HG02970 (cell line): Measurements from ENCODE around the gene MLST8.

ENCODE experiments used
- ATAC-seq: cut with Tn5 transposase; IDR thresholded peaks from one replicate; pipeline ENCODE4 v1.9.1; 2021; ENCODE audit warnings: mild to moderate bottlenecking, moderate library complexity, moderate number of reproducible peaks; ENCODE audit not compliant: unreplicated experiment, low FRiP score

The MLST8 gene

DNA sequence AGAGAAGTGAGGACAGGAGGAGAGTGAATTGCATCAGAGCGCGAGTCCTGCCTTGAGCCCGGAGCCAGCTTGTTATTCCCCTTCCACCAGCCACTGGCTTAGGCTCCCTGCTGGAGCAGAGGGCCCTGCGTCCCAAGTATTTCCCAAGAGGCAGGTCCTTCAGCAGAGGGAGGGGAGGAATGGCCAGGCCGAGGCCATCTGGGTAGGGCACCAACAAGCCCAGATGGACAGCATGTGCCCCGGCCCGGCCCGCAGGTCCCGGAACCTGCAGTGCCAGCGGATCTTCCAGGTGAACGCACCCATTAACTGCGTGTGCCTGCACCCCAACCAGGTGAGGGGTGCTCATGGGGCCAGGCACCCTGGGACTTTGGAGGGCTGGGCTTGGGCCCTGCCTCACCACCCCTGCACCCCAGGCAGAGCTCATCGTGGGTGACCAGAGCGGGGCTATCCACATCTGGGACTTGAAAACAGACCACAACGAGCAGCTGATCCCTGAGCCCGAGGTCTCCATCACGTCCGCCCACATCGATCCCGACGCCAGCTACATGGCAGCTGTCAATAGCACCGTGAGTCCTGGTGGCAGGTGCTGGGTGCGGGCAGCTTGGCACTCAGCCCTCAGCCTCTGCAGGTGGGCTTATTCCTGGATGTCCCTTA is 1.7 kb downstream of the MLST8 start:
- ATAC-seq, result no peak

DNA sequence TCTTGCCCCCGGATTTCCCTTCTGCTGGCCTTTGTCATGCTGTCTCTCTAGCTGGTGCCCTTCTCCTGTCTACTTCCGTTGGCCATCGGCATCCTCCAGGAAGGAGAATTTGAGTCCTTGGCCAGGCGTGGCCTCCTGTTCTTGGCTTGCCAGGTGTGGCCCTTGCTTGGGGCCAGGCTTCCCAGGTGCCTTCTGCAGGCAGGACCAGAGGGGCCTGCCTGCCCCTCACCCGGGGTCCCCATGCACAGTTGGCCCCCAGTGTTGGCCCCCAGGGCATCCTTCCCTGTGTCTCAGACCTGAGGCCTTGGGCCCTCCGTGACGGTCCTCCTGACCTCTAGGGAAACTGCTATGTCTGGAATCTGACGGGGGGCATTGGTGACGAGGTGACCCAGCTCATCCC is 2.6 kb downstream of the MLST8 start:
- no peak for ATAC-seq

DNA sequence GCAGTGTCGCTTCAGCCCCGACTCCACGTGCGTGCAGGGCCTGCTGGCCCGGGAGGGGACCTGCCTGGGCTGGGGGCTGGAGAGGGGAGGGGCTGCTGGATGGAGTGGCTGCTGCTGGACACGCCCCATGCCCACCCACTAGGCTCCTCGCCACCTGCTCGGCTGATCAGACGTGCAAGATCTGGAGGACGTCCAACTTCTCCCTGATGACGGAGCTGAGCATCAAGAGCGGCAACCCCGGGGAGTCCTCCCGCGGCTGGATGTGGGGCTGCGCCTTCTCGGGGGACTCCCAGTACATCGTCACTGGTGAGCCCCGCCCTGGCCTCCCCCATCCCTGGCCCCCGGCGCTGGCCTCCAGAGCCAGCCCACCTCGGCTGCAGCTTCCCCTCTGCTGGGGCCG is 3.1 kb downstream of the MLST8 start:
- ATAC-seq, result no peak

DNA sequence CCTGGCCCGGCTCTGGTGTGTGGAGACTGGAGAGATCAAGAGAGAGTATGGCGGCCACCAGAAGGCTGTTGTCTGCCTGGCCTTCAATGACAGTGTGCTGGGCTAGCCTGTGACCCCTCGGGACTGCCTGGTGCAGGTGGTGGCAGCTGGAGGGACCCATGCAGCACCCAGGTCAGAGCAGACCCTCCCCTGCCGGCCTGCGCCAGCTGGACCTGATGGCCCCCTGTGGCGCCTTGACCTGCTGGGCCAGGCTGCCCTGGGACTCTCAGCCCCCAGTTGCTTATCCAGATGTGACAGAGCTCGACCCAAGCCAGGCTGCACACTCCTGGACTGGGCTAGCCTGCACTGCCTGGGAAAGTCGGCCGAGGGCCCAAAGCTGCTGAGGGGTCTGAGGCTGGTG is 3.5 kb downstream of the MLST8 start:
- no peak for ATAC-seq

DNA sequence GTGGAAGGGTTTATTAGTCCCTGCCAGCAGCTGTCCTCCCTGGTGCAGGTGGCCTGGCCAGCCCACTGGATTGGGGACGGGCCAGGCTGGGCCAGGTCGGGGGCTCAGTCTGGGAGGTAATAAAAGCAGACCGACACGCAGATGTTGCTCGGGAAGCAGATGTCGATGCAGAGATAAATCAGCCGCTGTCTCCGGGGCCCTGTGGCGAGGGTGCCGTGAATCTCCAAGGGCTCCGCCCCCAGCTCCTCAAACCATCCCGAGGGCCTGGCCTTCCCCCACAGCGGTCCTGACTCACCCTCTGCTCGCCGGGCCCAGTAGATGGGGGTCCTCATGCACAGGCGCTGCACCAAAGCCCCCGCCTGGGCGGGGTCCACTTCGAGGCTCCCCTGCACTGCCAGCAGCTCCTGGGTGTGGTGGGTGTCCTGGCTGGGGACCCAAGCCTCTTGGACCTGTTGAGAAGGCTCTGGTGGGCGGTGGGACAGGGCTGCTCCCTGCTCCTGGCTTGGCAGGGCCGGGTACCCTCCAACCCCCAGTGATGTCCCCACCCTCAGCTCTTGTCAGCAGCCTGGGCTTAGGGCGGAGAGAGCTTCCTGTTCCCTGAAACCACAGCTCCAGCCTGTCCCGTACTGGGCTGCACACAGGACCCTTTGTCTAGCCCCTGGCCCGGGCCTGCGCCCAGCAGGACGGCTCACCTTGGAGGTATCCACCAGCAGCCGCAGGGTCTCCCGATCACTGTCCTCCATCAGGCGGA is 4.2 kb downstream of the MLST8 start:
- ATAC-seq, result no peak

DNA sequence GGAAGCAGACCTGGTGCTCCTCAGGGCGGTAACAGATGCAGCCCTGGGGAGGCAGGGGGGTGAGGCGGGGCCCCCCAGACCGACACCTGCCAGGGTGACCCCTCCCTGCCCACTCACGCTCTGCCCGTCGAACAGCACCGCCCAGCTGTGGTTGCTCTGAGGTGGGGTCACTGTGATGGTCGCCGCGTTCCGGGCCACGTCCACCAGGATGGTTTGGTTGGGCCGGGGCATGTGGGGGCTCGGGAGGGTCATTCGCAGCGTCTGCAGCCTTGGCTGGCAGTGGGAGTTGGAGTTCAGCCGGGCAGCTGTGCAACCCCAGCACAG is 4.7 kb downstream of the MLST8 start:
- ATAC-seq, result no peak

DNA sequence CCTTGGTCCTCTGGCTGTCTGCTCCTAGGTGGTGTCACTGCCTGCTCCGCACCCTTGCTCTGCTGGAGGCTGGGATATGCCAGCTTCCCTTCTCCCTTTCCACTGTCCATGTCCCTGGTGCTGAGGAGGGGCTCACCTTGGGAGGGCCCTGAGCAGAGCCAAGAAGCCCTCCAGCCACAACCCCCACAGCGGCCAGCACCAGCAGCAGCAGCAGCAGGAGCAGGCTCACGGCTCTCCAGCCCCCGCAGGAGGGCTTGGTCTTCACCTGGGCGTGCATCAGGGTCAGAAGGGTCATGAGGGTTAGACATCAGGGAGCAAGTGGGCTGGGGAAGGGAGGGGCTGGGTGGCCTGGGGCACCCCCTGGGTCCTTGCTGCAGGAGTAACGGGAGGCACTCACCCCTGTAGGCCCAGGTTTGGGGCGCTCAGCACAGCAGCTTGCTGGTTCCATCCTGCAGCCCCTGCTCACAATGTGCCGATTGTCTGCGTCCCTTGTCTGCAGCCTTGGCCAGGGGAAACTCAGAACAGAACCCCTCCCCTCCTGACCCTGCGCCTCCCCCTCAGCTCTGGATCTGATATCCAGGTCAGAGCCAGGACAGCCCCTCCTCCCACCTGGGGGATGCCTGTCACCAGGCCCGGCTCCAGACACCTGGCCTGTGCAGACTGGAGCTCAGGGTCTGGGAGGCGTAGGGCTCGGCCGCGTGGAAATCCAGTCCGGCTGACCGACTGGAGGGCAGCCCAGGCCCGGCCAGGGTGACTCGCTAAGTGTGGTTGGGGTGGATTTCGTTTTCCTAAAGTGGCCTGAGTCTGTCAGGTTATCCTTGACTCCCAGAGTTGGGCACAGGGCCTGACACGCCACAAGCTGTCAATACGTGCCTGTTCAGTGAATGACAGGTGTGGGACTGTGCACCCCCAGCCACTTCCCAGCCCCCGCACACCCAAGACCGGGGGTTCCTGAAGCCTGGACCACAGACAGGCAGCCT is 5.4 kb downstream of the MLST8 start, which contains the start of gene BRICD5:
BRICD5 (minus strand) TSS at position 478 of the 980 bp plus-strand sequence; CDS start at position 448, 30 bp downstream.
- ATAC-seq, result no peak

DNA sequence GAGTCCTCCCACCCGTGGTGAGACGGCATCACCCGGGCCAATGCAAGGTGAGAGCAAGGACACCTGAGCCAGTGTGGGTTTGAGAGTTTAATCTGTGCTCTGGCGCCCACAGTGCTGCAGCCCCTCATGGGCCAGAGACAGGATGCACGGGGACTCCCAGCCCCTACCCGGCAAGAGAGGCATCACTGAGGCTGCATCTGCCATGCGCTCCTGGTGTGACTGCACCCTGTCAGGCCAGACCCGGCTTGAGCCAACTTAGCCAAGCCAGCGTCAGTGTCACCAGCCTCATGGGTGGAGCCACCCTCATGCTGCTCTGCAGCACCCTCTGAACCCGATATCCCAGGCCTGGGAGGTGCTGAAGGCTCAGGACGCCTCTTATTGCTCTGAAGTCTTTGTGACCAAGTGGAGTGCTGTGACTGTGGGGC is 6.7 kb downstream of the MLST8 start:
- no peak for ATAC-seq

DNA sequence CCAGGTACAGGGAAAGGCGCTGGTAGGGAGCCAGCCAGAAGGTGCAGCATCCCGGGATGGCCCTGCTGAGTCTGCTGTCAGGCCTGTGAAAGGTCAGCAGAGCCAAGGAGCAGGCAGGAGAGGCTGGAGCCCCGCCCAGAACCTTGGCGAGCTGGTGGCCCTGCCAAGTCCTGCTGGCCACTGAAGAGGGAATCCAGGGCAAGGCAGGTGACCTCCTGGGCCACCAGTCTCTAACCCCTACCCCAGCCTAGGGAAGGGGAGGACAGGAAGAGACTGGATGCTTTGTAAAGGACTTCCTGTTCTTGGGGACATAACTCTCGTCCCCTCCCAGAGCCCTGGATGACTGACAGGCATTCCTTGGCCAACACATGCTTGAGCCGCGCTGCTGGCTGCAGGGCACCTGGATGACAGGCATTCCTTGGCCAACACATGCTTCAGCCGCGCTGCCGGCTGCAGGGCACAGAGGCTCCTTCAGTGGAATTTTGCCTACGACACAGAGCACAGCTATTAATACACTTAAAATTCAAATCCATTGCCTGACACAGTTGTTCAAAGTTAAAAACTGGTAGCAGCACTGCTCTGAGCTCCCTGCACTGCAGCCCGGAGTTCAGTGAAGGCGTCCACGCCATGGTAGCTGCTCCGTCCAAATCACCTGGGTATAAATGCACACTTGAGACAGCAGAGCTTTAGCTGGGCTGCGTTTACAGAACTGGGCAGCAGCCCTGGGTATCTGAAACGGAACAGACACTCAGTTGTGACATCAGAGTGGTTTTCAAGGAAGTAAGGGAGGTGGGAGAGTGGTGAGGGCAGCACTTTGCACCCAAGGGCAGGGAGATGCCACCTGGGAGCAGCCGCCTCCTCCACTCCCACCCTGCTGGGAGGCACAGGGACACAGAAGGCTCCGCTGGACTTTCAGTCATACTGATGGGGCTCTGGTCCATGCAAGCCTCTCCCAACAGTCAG is 7.4 kb downstream of the MLST8 start:
- ATAC-seq, result no peak

DNA sequence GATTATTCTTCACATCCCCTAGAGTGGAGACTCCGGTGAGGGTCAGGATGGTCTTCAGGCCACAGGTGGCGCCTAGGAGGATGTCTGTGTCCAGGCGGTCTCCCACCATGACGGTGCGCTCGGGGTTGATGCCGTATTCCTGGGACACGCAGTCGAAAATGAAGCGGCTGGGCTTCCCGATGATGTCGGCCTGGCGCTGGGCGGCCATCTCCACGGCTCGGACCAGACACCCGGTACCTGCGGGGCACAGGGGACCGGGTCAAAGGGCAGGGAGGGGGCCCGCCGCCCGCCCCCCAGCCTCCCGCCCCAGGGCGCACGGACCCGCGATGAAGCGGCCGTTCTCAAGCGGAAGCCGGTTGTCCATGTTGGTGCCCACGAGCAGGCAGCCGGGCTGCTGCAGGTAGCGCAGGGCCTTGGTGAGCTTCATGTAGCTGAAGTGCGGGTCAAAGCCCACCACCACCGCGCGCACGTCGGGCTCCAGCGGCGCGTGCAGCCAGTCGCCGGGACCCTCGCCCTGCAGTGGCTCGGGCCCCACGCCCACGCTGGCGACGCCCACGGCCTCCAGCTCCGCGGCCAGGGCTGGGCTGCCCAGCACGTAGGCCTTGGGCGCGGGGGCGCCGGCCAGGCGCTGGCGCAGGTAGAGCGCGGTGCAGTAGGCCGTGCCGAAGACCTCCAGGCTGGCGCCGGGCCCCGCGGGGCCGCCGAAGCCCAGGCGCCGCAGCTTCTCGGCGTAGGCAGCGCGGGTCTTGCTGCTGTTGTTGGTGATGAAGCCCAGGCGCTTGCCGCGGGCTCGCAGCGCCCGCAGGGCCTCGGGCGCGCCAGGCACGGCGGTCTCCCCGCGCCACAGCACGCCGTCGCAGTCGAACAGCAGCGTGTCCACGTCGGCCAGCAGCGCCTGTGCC is 8.8 kb downstream of the MLST8 start:
- ATAC-seq, result no peak

DNA sequence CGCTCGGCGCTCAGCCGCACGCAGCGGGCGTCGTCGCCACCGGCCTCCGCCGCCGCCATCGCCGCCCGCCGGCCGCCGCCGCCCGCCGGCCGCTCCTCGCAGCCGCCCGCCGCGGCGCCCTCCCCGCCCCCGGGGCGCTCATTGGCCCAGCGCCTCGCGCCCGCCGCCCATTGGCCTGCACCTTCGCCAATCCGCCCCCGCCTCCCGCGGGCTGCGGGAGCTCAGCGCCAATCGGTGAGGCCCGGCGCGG is 9.4 kb downstream of the MLST8 start, which contains the start of gene PGP:
PGP (minus strand) TSS at position 122 of the 250 bp plus-strand sequence; CDS start at position 59, 63 bp downstream.
- peak; percentile 87 for ATAC-seq

DNA sequence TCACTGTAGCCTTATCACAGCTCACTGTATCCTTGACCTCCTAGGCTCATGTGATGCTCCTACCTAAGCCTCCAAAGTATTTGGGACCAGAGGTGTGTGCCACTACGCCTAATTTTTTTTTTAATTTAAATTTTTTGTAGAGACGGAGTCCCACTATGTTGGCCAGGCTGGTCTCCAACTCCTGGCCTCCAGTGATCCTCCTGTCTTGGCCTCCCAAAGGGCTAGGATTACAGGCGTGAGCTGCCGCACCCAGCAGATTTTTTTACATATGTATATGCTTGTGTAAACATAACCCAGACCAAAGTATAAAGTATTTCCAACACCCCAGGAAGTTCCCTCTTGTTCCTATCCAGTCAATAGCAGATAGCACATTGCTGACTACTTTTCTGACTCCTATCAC is 11.1 kb downstream of the MLST8 start:
- ATAC-seq, result no peak

DNA sequence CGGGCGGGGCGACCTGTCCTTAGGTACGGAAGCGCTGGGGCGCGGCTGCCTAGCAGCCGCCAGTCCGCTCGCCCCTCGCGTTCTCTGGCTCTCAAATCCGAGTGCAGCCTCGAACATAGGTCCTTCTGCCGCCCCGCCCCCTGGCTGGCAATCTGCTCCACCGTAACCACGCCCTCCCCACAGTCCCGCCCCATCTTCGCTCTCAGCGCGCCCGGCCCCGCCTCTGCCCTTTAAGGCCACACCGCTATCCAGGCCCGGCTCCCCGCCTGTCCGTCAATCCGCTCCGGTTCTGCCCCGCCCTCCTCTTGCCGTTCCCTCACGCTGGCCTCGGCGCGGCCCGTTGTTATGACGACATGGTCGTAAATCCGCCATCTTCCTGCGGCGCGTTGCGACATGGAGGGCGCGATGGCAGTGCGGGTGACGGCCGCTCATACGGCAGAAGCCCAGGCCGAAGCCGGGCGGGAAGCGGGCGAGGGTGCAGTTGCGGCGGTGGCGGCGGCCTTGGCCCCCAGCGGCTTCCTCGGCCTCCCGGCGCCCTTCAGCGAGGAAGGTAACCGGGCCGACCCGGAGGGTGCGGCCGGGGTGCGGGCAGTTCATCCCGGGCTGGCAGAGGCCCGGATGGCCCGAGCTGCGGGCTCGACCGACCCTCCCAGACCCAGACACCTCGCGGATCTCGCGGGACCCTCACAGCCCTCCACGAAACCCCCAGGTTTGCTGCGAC is 18.1 kb downstream of the MLST8 start, which contains the start of gene E4F1:
E4F1 (plus strand) TSS at position 371 of the 721 bp plus-strand sequence; CDS start at position 394, 23 bp downstream.
- ATAC-seq, result peak; percentile 96

DNA sequence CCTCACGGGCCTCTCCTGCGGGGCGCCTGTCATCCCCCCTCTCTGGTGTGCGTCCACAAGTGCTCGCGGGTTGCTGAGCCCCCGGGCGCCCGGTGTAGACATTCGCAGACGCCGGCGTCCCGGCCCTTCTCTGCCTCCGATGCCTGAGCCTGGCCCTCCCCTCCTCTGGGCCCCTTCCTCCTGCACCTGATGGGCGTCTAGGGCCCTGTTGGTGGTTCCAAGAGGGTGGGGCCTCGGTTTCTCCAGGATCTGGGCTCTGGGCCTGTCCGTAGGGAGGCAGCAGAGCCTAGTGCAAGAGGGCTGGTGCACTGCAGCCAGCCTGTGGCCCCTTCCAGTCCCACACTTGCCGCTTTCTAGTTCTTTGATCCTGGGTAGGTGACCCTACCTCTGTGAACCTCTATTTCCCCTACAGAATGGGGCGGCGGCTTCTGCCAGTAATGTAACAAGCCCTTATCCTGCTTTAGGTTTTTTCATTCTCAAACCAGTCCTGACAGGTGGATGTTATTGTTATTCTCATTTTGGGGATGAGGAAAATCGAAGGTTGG is 18.8 kb downstream of the MLST8 start:
- peak; percentile 27 for ATAC-seq

DNA sequence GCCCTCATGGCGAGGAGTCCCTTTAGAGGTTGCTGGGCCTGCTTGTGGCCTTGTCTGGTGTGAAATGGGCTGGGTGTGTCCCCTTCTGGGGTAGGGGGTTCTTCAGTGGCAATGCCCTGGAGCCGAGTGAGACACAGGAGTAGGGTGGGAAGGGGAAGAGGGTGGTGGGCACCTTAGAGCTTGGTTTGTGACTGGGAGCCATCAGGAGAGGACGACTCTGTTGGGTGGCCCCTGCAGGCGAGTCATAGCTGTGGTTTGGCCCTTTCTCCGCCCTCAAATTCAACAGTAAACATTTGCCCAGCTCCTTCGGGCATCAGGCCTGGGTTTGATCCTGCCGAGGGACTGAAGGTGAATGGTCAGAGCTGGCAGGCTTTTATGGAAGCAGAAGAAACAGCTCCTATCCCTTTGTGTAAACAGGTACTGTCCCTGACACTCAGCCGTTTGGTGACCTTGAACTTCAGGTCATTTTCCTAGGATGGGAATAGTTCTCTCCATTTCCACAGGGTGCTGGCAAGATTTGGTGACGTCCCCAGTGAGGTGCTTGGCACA is 21.1 kb downstream of the MLST8 start:
- ATAC-seq, result no peak

DNA sequence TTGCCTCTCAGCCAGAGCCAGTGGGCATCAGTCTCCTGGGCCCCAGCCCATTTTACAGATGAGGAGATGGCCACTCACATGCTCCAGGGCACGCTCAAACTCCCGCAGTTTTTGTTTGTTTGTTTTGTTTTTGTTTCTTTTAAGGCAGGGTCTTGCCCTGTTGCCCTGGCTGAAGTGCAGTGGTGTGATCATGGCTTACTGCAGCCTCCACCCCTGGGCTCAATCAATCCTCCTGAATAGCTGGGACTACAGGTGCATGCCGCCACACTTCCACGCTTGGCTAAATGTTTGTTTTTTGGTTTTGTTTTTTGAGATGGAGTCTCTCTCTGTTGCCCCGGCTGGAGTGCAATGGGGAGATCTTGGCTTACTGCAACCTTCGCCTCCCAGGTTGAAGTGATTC is 21.7 kb downstream of the MLST8 start:
- no peak for ATAC-seq

DNA sequence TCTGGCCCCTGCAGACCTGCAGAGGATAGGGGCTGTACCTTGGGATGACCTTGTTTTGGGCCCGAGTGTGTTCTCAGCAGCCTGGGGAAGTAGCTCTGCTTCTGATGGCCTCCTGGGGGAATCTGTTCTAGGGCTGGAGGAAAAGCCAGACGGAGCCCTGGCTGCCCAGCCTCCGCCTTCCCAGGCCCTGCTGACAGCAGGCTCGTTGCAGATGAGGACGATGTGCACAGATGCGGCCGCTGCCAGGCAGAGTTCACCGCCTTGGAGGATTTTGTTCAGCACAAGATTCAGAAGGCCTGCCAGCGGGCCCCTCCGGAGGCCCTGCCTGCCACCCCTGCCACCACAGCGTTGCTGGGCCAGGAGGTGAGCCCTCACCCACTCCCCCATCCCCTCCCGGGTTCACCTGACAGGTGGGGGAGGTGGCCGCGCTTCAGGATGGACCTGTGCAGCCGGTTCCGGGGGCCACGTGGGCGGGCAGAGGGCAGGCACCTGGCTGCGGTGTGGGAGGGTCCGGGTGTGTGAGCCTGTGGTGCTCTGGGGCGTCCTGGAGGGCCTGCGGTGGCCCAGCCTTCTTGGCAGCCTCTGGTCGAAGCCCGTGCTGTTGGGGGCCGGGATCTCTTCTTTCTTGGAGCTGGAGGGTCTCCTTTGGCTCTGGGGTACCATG is 23.0 kb downstream of the MLST8 start:
- ATAC-seq, result no peak
